Activated T-helper 9 cell treated with anti-CD3 and anti-CD28 coated beads, Interleukin-2, amount 50 U/mL, for 16 hours (primary cell): ENCODE results near the gene PIM1.

Experiments
- DNase-seq: peaks from one replicate; pipeline ENCODE4 v3.0.0-alpha.2; 2020; ENCODE audit warnings: low read depth

The PIM1 gene

DNA sequence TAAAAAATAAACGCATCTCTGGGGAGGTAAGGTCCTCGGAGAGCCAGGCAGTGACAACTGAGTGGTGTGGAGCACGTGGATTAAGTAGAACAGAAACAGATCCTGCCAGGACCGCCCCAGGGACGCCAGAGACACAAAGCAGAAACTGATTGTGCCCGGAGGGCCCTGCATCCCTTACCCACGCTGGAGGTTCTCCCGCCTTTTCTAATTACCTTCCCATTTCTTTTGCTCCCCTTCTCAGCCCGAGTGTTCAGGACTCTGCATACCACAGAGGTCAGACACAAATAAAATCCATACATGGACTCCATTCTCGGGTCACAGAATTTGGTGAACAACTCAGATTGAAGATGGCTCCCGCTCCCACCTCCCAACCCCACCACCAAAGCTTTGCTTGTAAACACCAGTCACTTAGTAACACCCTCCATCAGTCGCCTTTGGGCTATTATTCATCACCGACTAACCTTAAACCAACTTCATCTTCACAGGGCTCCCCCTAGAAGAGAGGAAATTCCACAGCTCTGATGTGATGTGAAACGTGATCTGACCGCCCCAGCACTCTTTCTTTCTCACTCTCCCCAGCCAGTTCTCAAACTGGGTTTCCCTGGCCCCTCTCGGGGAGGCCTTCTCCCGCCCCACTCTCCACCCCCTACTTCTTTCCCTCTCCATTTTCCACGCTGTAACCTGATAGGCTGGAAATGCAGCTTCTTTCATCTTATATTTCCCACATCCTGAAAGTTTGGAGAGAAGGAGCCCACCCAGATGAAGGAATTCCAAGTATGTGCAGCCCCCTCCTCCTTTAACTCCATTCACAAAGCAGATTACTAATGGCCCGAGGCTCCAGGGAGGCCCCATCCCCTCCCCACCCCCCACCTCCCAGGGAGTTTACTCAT is 32.5 kb upstream of the PIM1 start:
- DNase-seq, result peak; percentile 27

DNA sequence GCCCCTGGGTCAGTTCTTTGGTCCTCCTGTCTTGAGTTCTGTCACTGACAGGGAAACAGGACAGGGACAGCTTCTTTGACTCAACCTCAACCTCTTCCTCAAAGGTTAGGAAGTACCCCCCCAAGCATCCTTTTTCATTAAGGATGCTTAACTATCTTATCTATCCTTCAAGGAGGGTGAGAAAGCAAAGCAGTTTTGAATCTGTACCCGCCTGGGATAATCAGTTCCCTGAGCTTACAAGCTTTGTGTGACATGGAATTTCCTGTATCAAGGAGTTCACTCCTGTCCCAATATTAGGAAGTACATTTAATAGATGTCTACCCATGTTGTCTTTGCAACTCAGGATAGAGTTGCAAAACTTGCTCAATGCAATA is 31.1 kb upstream of the PIM1 start:
- no peak for DNase-seq

DNA sequence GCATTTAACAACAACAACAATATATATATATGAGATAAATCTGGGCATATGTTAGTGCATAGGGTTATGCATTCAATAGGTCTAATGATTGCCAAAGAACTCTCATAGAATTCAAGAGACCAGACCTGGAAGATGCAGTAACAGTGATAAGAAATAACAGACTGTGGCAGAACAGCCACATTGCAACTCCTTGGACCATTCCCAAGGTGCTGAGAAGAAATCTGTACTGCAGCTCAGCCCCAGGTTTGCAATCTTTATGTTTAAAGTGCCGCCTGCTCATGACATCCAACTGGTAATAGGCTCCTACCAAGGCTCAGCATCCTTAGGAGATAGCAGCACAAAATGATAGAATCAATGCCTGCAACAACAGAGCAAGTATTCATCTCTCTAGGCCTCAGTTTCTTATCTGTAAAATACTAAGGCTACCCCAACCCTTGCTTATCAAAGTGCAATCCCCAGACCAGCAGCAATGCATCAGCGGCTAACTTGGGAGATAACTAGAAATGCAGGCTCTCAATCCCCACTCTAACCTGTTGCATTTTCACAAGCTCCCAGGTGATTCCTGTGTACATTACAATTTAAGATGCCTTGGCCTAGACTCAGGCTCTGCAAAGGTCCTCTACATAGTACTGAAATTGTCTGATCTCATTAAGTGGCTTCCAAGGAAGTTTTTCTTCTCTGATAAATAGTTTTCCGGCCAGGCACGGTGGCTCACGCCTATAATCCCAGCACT is 30.6 kb upstream of the PIM1 start:
- DNase-seq, result no peak

DNA sequence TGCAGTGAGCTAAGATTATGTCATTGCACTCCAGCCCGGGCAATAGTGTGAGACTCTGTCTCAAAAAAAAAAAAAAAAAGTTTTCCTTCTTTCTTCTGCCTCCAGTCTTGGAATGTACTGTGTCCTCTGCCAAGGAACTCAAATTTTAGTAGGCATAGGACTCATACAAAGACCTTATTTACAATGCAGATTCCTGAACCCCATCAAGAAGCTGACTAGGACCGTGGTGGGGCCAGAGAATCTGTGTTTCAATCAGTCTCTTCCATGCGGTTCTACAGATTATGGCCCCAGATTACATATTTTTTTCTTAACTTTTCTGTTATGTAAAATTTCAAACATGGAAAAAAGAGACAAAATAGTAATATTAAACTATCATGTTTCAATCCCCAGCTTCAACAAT is 29.8 kb upstream of the PIM1 start:
- DNase-seq, result no peak

DNA sequence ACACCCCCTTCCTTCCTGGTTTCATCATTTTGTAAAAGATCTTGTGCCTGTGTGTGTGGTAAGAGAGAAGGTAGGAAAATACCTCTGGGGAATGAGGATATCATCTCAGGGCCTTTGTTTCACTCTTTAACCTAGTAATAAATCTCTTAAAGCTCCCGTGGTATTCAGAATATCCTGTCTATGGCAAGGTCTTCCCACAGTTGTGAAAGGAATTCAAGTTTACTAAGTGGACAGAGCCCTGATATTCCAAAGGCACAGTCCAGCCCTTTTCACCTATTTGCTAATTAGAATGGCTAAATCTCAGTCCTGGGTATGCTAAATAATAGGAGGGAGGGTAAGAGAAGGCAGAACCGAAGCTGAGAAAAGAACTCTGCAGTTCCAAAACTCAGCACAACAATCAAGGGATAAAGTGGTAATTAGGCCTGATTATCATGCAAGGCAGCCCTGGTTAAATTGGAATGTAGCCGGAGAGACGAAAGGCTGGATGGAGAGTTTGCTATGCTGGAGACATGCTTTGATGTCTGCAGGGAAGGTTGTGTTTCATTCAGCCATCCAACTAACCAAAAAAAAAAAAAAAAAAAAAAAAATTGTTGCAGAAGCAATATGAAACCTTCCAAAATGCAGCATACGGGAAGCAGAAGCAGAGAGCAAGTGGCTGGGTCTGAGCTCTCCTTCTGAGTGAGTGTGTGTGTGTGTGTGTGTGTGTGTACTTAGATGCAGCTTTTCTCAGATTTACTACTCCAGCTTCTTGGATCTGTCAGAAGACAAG is 28.5 kb upstream of the PIM1 start:
- DNase-seq, result no peak

DNA sequence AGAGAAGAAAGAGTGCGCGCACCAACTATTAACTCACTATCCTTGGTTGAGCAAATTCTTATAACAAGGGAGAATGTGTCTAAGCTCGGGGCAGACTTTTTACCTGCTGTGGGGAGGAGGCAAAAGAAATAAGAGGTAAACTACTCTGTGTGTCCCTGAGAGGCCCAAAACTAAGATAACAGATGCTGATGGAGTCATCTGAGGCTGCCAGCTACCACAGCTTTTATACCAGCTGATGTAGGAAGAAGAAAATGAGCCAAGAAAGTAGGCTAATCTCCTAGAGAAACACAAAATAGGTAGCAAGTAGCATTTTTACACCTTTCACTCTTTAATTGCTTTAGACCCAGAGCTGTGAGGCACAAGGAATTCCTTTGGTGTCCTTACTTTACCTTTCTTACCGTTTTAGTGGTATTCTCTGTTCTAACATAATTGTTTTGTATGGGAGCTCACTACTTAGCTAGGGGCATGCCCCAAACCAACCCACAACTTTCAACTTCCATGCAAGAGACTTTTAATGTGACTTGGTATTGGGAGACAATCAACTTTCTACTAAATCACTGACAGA is 27.8 kb upstream of the PIM1 start:
- no peak for DNase-seq

DNA sequence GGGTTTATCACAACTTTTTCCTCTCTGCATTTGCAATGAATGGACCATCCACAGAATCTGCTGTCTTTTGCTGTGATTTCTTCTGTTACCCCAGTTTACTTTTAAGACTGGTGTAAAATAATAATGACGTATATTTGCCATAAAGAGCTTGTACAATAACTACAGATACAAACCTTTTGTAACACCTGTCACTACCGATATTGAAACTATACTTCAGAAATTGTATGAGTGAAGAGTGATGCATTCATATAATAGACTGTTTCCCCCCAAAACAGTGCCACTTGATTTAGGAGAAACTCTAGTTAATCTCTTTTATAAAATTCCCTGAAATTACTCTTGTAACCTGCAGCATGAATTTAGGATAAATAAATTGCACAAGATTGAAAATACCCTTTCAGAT is 26.4 kb upstream of the PIM1 start:
- DNase-seq, result no peak

DNA sequence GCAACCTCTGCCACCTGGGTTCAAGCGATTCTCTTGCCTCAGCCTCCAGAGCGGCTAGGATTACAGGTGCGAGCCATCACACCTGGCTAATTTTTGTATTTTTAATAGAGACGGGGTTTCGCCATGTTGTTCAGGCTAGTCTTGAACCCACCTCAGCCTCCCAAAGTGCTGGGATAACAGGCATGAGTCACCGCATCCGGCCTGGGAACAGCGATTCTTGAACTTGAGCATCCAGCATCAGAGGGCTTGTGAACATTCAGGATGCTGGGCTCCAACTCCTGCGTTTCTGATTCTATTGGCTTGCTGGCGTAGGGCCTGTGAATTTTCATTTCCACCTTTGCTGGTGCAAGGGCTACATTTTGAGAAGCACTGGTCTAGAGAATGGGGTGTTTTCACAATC is 24.5 kb upstream of the PIM1 start:
- DNase-seq, result no peak

DNA sequence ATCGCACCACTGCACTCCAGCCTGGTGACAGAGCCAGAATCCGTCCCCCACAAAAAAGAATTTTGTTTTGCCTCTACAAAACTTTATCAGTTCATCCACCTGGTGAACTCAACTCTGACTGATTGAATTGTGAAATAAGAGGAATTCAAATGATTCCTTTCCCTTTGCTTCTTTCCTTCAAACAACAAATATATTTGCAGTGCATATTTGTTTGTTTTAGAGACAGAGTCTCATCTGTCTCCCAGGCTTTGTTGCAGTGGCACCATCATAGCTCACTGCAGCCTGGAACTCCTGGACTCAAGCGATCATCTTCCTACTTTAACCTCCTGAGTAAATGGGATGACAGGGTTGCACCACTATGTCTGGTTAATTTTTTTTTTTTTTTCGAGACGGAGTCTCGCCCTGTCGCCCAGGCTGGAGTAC is 23.2 kb upstream of the PIM1 start:
- DNase-seq, result no peak

DNA sequence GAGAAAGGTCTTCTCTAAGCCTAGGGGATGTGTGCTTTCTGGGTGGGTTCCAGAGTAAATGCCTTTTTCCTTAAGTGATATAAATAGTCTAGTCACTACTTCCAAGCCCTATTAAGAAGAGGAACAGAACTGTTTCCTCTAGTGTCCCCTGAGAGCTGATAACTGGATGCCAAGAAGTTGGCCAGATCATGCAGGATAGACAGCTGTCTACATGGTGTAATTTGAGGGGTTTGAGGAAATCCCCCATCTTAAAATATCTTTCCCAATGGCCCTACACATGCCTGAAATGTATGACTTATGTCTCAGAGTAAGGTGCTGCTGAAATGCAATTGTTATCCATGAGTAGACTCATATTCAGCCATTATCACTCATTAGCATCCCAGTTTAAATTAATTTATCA is 20.2 kb upstream of the PIM1 start:
- no peak for DNase-seq

DNA sequence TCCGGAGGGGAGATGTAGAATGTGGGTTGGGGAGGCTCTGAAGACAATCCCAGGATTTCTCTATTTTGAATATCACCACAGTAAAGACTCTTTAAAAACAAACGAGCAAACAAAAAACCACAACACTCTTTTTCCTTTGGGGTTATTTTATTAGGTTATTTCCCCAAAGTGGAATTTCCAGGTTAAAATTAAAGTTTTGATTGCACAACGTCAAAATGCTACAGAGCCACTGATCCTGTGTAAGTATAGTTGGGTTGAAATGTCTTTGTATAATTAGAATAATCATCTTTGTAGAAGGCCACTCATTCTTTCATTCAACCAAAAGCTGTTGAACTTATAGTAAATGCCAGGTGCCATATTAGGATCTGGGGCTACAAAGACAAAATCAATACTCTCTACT is 19.6 kb upstream of the PIM1 start:
- DNase-seq, result no peak

DNA sequence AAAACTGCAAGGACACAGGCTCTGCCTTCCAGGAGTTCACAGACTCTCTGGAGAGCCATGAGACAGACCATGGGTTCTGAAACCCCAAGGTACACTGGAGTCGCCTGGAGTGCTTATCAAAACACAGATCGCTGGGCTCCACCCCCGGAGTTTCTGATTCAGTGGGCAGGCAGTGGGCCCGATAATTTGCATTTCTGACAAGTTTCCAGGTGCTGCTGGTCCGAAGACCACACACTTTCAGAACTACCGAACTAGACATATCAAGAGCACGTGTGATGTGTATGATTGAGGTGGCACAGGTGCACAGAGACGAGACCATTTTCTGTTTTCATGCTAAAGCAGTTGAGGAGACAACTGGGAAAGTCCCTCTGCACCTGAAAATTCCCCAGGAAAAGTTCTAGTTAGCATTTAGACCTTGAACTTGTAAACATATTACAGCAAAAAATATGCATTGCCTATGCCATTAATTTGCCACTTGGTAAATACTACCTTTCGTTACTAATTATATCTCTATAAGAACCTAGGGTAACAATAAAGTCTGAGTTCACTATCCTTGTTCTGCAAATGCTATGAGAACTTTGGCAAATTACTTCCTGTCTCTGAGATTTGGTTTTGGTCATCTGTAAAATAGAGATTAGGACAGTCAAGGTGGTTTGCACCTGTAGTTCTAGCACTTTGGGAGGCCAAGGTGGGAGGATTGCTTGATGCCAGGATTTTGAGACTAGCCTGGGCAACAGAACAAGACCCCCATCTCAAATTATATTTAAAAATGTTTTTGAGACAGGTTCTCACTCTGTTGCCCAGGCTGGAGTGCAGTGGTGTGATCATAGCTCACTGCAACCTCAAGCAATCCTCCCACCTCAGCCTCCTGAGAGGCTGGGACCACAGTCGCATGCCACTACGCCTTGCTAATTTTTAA is 14.3 kb upstream of the PIM1 start:
- peak; percentile 34 for DNase-seq

DNA sequence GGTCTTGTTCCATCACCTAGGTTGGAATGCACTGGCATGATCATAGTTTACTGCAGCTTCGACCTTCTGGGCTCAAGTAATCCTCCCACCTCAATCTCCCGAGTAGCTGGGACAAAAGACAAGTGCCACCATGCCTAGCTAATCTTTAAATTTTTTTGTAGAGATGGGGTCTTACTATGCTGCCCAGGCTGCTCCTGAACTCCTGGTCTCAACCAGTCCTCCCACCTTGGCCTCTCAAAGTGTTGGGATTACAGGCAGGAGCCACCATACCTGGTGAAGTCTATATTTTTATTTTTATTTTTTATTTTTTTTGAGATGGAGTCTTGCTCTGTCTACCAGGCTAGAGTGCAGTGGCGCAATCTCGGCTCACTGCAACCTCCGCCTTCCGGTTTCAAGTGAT is 11.4 kb upstream of the PIM1 start:
- DNase-seq, result no peak

DNA sequence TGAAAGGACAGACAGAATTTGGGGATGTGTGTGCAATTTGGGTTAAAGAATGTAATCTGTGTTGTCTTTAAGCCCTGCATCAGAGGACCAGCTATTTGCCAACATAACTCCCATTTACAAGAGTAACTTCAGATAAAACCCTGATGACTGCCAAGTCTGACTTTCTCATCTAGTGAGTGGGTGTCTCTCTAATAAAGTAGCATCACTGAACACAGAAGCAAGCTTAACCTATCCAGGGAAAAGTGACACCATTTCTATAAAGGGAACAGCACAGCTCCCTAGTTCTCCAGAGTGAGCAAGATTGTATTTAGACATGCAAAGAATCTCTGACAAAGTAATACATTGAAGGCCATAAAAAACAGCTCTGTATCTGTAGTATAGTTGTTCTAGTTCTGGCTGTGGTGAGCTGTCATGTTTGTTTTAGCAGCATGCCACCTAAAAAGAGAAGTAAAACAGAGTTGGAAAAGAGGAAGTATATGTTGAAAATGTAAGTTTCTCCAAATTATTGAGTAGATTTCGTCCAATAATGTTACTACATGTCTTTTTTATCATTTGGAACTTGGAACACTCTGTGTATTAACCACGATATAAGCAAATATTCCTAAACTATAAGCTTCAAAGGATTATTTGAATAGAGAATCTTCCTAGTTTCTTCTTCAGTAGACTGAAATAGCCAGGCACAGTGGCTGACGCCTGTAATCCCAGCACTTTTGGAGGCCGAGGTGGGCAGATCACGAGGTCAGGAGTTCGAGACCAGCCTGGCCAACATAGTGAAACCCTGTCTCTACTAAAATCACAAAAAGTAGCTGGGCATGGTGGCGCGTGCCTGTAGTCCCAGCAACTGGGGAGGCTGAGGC is 8.8 kb upstream of the PIM1 start:
- DNase-seq, result no peak

DNA sequence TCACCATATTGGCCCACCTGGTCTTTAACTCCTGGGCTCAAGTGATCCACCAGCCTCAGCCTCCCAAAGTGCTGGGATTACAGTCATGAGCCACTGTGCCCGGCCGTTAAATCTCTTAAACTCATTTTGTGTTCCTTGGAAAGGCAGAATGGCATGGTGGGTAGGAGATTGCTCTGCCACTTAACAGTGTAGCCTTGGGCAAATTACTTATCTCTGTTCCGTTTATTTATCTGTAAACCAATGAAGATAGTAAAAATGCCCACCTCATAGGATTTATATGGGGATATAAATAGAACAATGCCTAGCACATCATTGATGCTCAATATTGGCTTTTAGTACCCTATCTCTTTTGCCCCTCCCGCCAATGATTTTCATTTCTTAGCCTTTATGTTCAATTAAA is 7.2 kb upstream of the PIM1 start:
- DNase-seq, result no peak

DNA sequence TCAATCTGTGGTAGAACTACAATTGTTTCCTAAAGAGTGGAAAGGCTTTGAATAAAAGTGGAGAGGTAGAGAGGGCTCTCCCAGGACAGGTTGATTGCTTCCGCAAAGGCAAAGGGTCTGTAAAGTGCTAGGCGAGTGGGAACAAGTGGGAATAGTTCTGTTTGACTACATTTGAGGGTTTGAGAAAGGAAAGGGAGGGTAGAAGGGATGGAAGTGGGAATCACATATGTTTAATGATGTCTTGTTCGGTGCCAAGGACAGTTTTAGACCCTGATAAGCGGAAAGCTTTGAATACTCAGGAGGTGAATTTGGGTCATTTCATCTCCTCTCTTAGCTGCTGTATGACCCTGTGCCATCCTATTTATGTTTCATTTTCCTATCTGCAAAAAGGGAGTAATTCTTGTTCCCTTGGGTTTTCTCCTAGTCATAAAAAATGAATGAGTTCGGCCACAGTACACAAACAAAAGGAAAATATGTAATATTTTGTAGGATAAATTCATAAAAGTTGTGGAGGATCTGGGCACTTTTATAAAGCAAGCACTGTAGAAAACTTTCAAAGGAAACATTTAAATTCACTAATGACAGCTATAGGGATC is 1.7 kb upstream of the PIM1 start:
- no peak for DNase-seq

DNA sequence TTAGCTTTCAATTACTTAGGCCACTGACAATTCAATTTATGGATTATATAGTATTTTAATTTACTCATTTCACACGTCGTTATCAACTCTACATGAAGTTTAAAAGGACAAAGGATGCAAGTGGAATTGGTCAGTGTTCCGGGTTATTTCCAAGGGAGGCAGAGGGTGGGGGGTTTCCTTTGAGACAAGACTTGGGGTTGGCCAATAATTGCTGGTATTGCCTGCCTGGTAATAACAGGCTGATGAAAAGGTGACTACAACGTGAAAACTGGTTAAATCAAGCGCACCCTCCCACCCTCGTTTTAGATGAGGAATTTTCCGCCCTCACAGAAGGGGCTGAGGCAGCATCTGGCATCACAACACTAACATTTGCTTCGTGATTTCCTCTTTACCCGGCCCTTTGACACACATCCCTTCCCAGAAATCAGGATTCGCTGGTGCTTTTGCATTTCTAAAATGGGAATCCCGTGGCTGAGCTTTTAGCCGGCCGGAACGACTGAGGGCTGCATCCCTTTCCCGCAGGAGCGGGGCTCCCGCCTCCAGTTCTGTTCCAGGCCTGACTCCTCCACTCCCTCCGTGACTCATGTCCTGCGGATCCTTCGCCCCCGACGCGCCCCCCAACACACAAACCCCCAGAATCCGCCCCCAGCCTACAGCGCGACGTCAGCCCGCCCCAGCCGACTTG is 999 bp upstream of the PIM1 start:
- no peak for DNase-seq

DNA sequence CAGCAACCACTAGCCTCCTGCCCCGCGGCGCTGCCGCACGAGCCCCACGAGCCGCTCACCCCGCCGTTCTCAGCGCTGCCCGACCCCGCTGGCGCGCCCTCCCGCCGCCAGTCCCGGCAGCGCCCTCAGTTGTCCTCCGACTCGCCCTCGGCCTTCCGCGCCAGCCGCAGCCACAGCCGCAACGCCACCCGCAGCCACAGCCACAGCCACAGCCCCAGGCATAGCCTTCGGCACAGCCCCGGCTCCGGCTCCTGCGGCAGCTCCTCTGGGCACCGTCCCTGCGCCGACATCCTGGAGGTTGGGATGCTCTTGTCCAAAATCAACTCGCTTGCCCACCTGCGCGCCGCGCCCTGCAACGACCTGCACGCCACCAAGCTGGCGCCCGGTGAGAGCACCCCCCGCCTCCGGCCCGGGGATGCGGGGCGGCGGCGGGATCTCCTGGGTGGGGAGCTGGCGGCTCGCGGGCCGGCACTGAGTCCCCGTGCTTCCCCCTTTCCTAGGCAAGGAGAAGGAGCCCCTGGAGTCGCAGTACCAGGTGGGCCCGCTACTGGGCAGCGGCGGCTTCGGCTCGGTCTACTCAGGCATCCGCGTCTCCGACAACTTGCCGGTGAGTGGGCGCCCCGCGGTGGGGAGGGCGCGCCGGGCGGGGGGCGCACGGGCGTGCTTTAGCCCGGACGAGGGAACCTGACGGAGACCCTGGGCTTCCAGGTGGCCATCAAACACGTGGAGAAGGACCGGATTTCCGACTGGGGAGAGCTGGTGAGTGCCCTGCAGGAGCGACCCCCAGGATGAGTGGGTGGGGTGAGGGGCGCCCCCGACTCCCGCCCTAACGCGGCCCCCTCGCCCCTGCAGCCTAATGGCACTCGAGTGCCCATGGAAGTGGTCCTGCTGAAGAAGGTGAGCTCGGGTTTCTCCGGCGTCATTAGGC is 585 bp downstream of the PIM1 start:
- DNase-seq, result peak; percentile 38
